Measurements from ENCODE around the gene ANO4.

ANO4 gene

DNA sequence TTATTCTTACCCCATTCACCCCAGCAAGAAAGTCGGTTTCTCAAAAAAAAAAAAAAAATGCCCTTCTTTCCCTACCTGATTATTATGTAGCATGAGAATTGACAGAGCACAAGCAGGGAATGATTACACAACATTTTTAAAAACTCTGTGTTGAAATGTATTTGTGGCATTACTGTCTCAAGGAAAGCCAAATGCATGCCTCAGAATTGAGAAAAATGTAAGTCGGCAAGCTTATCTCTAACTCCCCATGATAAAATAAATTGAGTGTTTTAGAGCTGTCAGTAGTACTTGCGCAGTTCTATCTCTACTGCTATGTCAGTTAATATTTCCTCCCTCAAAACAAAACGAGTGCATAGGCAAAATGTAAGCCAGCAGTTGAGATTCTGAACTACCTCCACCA lies 25.7 kb downstream of the ANO4 start:
- peak; percentile 47 for DNase-seq

- DNase-seq: no peak
Measured at GRCh38 chr12:100823963-100824362, 29.4 kb downstream of the ANO4 start.

DNA sequence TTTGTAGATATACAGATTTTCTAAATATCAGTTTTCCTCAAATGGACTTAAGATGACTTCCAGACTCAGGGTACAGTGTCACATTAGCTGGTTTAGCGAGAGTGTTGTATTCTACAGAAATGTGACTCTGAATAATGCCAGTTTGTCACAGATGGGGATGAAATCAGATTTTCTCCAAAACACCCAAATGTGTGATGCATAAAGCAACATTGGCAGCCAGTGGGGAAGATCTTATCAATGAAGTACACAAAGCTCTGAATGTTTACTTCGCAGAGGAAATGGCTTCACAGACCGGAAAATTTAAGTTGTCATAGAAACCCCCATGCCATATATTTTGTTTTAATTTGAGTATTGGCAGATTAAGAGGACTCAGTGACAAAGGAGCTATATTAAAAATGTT lies 29.9 kb downstream of the ANO4 start:
- no peak for DNase-seq

DNA sequence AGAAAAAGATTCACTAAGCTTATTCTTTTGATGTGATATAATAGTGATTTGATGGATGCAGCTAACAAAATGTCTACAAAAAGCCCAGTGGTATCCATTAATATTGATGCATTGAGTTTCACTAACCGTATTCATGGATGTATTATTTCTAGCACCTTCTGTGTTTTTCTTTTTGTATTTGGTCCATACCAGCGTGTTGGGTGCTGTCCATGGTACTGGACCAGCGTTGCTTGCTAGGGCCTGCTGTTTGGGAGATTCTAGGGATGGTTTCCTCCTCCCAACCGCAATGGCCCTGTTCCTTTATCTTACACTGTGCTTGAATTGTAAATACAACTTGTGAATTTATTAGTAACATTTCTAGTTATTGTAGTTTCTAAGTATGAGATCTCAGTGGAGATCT lies 31.7 kb downstream of the ANO4 start:
- DNase-seq: peak; percentile 40

DNA sequence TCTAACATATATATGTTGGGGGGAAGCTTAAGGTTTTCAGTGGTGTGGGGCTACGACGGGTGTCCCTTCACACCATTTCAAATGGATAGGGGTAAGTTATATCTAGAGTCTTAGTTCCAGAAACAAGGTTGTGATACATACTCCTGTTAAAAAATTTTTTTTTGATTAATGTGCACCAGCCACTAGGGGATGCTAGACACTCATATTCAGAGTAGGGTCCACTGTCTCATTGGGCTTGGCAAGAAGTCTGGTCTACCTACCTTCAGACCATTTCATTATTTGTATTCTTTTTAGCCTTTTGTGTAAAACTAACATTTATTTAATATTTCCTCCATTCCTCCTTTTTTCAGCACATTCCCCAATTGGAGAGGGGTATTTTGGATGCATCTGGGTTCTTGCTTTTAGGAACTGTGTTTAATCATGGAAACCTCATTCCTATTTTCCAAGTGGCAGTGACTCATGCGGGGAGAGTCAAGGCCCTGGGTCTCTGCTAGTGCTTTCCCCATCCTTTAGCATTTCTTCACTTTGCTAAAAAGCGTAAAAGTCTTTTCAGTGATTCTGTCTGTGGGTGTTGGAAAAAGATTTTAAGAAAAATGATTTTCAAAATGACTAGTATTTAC lies 33.4 kb downstream of the ANO4 start:
- DNase-seq: peak; percentile 18

DNA sequence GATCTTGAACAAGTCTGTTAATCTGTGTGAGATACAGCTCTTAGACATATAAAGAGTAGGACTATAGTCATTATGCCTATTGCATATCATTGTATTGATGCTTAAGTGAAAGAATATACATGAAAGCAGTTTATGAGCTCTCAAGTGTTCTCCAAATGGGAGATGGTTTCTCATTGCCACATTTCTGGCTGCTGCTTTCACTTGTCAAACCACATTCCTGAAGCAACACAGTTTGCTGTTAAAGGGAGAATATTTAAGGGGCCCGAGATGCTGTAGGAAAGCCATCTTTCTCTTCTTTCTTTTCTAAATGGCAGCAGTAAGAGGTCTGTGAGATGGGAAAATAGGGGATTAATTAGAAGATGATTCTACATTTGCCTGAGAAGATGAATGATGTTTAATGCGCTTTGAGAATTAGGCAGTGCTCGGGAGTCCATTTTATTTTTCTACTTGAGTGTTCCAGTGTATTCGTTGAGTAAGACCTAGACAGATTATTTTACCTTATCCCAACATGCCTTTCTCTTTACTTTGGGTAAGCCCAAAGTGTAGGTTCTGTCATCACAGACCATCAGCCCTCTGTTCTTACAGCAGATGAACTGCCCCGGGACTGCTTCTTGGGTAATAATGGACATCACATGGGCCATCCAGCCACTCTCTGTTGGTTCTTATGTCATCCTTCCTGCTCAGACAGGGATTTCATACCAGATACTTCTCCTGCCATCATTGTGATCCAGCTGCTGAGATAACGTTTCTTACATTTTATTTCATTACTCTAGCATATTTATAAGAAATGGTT lies 35.6 kb downstream of the ANO4 start:
- DNase-seq: no peak

- no peak for DNase-seq
Measured at GRCh38 chr12:100833282-100833681, 38.7 kb downstream of the ANO4 start.

- DNase-seq: no peak
Measured at GRCh38 chr12:100840748-100841147, 46.2 kb downstream of the ANO4 start.

DNA sequence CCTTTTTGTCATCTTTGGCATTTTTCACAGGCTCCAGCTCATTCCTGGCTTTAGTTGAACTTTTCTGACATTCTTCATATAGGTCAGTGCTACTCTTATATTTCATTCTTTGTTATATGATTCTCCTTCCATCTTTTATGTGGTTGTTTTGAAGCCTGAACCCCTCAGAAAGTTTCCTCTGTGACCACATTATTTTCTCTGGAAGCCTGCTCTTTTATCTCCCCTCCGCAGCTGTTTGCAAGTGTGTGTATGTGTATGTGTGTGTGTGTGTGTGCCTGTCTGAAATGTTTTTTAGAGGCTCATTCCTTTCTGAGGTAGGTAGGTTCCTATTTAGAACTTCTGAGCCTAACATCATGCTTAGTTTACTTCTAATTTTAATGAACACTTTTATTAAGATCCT lies 47.6 kb downstream of the ANO4 start:
- DNase-seq: no peak

DNA sequence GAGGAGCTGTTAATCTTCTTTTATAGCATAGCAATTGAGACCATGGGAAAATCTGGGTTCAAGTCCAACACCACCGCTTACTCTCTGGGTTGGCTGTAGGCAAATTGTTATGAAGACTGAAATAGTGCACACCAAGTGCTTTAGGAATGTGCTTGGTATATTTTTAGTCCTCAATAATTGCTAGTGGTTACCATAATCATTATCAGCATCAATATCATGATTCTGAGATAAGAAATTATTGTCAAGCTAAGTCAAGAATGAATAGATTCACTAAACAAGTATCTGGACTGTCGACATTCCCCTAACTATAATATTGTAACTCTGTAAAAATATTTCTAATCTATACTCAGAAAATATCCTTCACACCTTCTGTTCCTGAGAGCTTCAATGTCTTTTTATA lies 48.5 kb downstream of the ANO4 start:
- DNase-seq: no peak

GRCh38 chr12:100845095-100845494 lies 50.5 kb downstream of the ANO4 start:
- peak; percentile 27 for DNase-seq

GRCh38 chr12:100851637-100852036 lies 57.1 kb downstream of the ANO4 start:
- DNase-seq: no peak

- no peak for DNase-seq
Measured at GRCh38 chr12:100857418-100857817, 62.8 kb downstream of the ANO4 start.

GRCh38 chr12:100857971-100858370 lies 63.4 kb downstream of the ANO4 start:
- DNase-seq: no peak

DNA sequence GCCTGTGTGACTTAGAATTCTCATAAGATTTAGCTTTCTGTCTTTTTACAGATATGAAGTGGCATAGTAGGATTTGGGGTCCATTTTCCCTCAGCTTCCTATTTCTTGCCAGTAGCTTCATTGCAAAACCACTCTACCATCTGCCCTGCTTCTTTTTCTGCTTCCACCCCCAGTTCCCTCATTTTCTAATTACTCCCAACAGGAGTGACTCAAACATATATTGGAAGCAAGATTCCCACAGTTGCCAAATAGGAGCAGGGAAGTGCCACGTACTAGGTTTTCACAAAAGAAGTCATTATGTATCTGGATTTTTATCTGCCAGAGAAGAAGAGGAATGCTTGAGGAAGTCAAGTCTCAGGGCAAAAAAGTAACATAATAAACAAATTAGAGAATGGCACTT lies 64.1 kb downstream of the ANO4 start:
- no peak for DNase-seq

DNA sequence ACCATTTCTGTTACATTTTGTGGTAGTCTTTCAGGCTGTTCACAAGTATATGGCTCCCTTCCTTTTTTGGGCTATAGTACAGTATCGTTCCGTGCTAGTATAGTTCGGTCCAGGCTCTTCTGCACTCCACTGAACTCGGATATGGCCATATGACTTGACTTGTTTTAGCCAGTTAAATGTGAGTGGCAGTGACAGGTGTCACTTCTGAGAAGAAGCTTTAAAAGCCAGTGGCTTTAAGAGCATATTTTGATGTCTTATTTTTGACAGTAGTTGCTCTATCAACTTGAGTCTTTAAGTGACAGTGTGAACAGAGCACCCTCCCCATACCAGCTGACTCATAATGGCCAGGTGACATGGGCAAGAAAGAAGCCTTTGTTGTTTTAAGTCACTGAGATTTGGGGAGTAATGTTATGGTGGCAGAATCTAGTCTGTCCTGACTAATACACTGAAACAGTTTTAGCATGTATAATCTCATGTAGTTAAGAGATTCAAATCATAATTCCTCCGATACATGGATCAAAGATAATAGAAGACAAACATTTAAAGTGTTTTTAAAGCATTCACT lies 64.6 kb downstream of the ANO4 start:
- DNase-seq: no peak

GRCh38 chr12:100860611-100861010 lies 66.0 kb downstream of the ANO4 start:
- DNase-seq: no peak

DNA sequence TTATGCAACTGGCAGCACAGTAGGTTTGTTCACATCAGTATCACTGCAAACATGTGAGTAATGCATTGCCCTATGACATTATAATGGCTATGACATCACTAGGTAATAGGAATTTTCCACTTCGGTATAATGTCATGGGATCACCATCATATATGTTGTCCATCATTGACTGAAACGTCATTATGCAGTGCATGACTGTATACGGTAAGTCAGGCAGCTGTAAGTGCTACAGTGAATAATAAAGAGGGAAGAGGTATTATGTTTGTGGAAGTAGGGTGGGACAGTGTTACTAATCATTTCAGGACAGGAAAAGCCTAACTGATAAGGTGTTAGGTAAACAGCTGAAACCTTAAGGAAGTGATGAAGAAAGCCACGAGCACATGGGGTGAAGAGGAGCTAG lies 68.1 kb downstream of the ANO4 start:
- DNase-seq: no peak

- no peak for DNase-seq
Measured at GRCh38 chr12:100864366-100864765, 69.8 kb downstream of the ANO4 start.

DNA sequence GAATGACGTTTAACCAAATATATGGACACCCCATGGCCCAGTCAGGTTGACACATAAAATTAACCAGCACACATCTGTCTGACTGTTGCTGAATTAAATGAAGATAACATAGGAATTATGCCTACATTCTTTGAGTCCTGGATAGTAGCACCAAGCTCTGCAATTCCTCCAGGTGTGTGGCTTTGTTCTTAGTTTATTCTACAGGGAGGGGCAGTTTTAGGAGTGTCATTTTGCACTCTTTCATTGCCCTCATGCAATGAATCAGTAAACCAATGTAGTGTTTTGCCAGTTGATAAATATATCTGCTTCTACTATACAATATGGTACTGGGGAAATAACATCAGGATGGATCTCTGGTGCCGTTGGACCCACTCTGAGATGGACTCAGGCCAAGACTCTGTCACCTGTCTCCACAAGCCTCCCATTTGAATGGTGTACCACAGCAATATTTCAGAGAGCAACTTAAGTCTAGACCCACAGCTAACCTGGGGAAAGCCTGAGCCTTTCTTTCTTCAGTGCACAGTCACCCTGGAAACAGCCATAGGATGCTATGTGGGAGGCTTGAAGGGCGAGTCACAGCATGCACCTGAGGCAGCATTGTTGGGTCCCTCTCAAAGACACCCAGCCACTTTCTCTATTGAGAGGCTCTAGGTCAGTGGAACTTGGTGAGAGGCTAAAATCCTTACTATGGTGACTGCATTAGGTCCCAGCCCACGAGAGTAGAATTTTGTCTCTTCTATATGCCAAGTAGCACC lies 73.2 kb downstream of the ANO4 start:
- DNase-seq: no peak

GRCh38 chr12:100868487-100868886 lies 73.9 kb downstream of the ANO4 start:
- peak; percentile 45 for DNase-seq

DNA sequence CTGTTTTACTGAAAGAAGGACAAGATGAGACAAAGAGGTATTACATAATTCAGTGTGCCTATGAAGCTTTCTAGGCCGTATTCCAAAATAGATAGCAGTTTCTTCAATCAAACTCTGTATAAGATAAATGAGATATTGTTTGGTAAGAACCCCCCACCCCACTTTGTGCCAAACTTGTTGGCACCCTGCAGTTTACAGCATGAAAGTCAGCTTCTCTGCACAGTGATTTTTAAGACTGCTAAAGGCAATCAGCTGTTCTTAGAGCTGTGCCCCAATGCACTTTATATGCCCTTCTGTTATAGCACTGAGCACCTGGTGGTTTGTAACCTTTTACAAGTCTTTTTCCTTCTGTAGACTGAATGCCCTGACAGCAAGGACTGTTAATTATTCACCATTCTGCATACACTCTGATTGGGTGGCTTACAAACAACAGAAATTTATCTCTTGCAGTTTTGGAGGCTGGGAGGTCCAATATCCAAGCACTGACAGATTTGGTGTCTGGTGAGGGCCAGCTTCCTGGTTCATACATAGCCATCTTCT lies 76.7 kb downstream of the ANO4 start:
- no peak for DNase-seq

GRCh38 chr12:100875156-100875555 lies 80.6 kb downstream of the ANO4 start:
- DNase-seq: no peak

All from NCI-H226 (cell line).